Measurements from ENCODE around the gene DISC1. TPM values are rescaled to one million over a fixed set of nuclear protein-coding genes. Genes with fewer than 3 reads are reported as not detected.
A peak's percentile ranks its signal among the peaks of the same experiment; 100 is the strongest.
"Not testable (repeated sequence)": the region's sequence is repeated elsewhere in the genome, so short reads cannot be mapped to it uniquely, and the experiment has no call there.

DISC1 gene
- total RNA-seq, 1 donor from 2014 or later: 9.5 TPM

GRCh38 chr1:231940116-231940515 lies 313.5 kb downstream of the DISC1 start:
- ATAC-seq (no peak), DNase-seq (no peak)
- TF ChIP-seq CTCF (IDR thresholded peaks at IDR 0.05): no peak
- H3K4me3 ChIP-seq: no peak overlapping the region
- H3K27ac ChIP-seq: no peak overlapping the region
- H3K27me3 ChIP-seq: no peaks in the 10 kb centered on the region
- H3K36me3 ChIP-seq: no peaks in the 10 kb centered on the region
- intact Hi-C loops (cut with DNase I): no loop called here
- peaks cover 9% of the 10 kb centered on the region for H3K4me1 ChIP-seq
- no peaks in the 10 kb centered on the region for H3K9me3 ChIP-seq

- DNase-seq (no peak), ATAC-seq (no peak)
- Histone ChIP-seq H3K36me3 (no peaks in the 10 kb centered on the region), H3K27ac (no peak overlapping the region), H3K9me3 (no peaks in the 10 kb centered on the region), H3K4me3 (no peak overlapping the region), H3K27me3 (no peaks in the 10 kb centered on the region), H3K4me1 (peaks cover 9% of the 10 kb centered on the region)
- intact Hi-C loops (cut with DNase I): no loop called here
- TF ChIP-seq CTCF (IDR thresholded peaks at IDR 0.05): no peak
Measured at GRCh38 chr1:231940701-231941100, 314.1 kb downstream of the DISC1 start.

GRCh38 chr1:231943084-231943483 lies 316.5 kb downstream of the DISC1 start:
- Histone ChIP-seq H3K27ac (no peak overlapping the region), H3K36me3 (no peaks in the 10 kb centered on the region), H3K9me3 (no peaks in the 10 kb centered on the region), H3K4me3 (no peak overlapping the region), H3K27me3 (no peaks in the 10 kb centered on the region), H3K4me1 (no peaks in the 10 kb centered on the region)
- no peak for TF ChIP-seq CTCF (IDR thresholded peaks at IDR 0.05)
- intact Hi-C loops (cut with DNase I): no loop called here
- ATAC-seq (no peak), DNase-seq (no peak)

GRCh38 chr1:231948102-231948501 lies 321.5 kb downstream of the DISC1 start:
- H3K4me1 ChIP-seq; H3K9me3 ChIP-seq; ATAC-seq; H3K36me3 ChIP-seq; H3K4me3 ChIP-seq; DNase-seq; intact Hi-C loops (cut with DNase I); H3K27me3 ChIP-seq; H3K27ac ChIP-seq: not testable (repeated sequence)

GRCh38 chr1:231949277-231950091 lies 322.9 kb downstream of the DISC1 start:
- H3K27ac ChIP-seq: peak overlapping the region; percentile 21
- ATAC-seq (no peak), DNase-seq (no peak)
- H3K4me3 ChIP-seq: no peak overlapping the region
- H3K27me3 ChIP-seq: no peaks in the 10 kb centered on the region
- H3K4me1 ChIP-seq: peaks cover 2% of the 10 kb centered on the region
- H3K36me3 ChIP-seq: no peaks in the 10 kb centered on the region
- no peaks in the 10 kb centered on the region for H3K9me3 ChIP-seq
- TF ChIP-seq CTCF (IDR thresholded peaks at IDR 0.05): no peak
- intact Hi-C loops (cut with DNase I): no loop called here

GRCh38 chr1:231950331-231951128 lies 323.9 kb downstream of the DISC1 start:
- Histone ChIP-seq H3K27ac (no peak overlapping the region), H3K4me1 (peaks cover 2% of the 10 kb centered on the region), H3K9me3 (no peaks in the 10 kb centered on the region), H3K27me3 (no peaks in the 10 kb centered on the region), H3K36me3 (no peaks in the 10 kb centered on the region), H3K4me3 (no peak overlapping the region)
- intact Hi-C loops (cut with DNase I): no loop called here
- no peak for TF ChIP-seq CTCF (IDR thresholded peaks at IDR 0.05)
- DNase-seq (no peak), ATAC-seq (no peak)
